ENCODE data around the gene CYBA. TPM values are rescaled to one million over a fixed set of nuclear protein-coding genes. Genes with fewer than 3 reads are reported as not detected.

The CYBA gene
- total RNA-seq, 1 donor from 2014 or later: 116 TPM

DNA sequence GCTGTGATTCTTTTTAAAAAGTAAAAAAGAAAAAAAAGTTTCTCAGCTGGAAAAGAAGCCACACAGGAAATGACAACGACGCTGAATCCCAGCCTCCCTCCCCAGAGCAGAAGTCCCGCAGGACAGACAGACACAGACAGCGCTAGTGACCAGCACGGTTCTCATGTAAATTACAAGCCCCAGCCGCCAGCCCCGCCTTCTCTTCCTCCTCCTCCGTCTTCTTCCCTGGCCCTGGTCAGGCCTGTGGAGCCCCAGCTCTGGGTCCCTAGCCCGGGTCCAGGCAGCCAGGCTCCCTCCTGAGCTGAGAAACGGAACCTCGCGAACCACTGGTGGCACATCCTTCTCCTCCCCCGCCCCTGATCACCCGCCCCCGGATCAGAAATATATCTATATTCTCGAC lies 19.5 kb downstream of the CYBA start:
- Mint-ChIP-seq H3K4me3 (no peak overlapping the region), H3K9me3 (no peaks in the 10 kb centered on the region), H3K4me1 (peaks cover 3% of the 10 kb centered on the region), H3K27me3 (ENCODE audit: low read depth) (peaks cover 20% of the 10 kb centered on the region), H3K36me3 (peaks cover 10% of the 10 kb centered on the region), H3K27ac (no peak overlapping the region)
- TF ChIP-seq CTCF (IDR thresholded peaks at IDR 0.05; ENCODE audit: unreplicated experiment): no peak
- no peak for DNase-seq (ENCODE audit: low spot score in 2 of 2, unreplicated experiment in 2 of 2)

DNA sequence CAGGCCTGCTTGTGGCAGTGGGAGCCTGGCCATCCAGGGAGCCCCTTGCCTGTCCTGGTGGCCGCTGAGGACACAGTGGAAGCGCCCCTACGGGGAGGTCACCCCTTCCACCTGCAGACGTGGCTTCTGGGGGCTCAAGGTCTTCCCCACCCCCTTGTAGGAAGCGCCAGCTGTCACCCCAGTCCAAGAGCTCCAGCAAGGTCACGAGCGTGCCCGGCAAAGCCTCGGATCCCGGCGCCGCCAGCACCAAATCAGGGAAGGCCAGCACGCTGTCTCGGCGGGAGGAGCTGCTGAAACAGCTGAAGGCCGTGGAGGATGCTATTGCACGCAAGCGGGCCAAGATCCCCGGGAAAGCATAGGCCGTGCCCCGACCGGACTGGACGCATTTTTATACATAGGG lies 19.9 kb downstream of the CYBA start:
- Mint-ChIP-seq H3K4me1 (peaks cover 3% of the 10 kb centered on the region), H3K9me3 (no peaks in the 10 kb centered on the region), H3K27ac (no peak overlapping the region), H3K36me3 (peaks cover 10% of the 10 kb centered on the region), H3K4me3 (no peak overlapping the region), H3K27me3 (ENCODE audit: low read depth) (peaks cover 16% of the 10 kb centered on the region)
- no peak for DNase-seq (ENCODE audit: low spot score in 2 of 2, unreplicated experiment in 2 of 2)
- TF ChIP-seq CTCF (IDR thresholded peaks at IDR 0.05; ENCODE audit: unreplicated experiment): no peak

DNA sequence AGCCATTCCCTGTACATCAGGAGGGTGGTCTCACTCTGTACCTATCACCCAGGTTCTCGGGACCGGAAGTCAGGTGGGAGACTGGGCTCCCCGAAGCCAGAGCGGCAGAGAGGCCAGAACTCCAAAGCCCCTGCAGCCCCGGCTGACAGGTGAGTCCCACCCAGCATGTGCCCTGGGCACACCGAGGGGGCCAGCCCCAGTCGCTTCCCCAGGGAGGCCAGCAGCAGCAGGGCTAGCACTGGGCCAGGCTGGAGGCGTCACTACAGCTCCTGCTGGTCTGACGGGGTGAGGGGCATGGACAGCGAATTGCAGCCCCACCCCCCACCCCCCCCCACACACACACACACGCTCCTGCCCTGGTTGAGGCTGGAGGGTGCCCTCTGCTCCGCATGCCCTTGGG lies 20.4 kb downstream of the CYBA start:
- Mint-ChIP-seq H3K27ac (no peak overlapping the region), H3K27me3 (ENCODE audit: low read depth) (peaks cover 13% of the 10 kb centered on the region), H3K9me3 (no peaks in the 10 kb centered on the region), H3K4me1 (peaks cover 3% of the 10 kb centered on the region), H3K4me3 (no peak overlapping the region), H3K36me3 (peaks cover 10% of the 10 kb centered on the region)
- no peak for DNase-seq (ENCODE audit: low spot score in 2 of 2, unreplicated experiment in 2 of 2)
- no peak for TF ChIP-seq CTCF (IDR thresholded peaks at IDR 0.05; ENCODE audit: unreplicated experiment)

- no peaks in the 10 kb centered on the region for H3K4me1 Mint-ChIP-seq
- H3K27ac Mint-ChIP-seq: no peak overlapping the region
- DNase-seq (ENCODE audit: low spot score in 2 of 2, unreplicated experiment in 2 of 2): no peak
- no peak for TF ChIP-seq CTCF (IDR thresholded peaks at IDR 0.05; ENCODE audit: unreplicated experiment)
- H3K27me3 Mint-ChIP-seq (ENCODE audit: low read depth): peaks cover 7% of the 10 kb centered on the region
- H3K36me3 Mint-ChIP-seq: peaks cover 10% of the 10 kb centered on the region
- no peaks in the 10 kb centered on the region for H3K9me3 Mint-ChIP-seq
- H3K4me3 Mint-ChIP-seq: no peak overlapping the region
Observed at GRCh38 chr16:88629835-88630234, 21.0 kb downstream of the CYBA start.

DNA sequence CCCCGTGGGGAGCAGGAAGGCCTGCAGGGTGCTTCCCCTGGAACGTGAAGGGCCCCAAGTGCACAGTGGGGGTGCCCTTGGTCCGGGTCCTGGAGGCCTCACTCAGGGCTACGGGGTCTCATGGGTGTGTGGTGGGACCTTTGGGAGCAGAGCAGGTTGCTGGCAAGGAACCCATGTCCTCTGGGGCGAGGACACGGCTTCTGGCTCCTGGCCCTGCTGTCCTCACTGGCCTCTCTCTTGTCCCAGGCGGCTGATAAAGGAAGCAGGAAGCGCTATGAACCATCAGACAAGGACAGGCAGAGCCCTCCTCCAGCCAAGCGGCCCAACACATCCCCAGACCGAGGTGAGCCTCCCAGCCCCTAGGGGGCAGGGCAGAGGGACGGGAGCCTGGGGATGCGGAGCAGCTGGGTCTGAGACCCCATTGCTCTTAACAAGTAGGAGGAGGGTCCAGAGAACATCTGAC lies 22.3 kb downstream of the CYBA start:
- H3K9me3 Mint-ChIP-seq: no peaks in the 10 kb centered on the region
- peaks cover 10% of the 10 kb centered on the region for H3K36me3 Mint-ChIP-seq
- peaks cover 1% of the 10 kb centered on the region for H3K27me3 Mint-ChIP-seq (ENCODE audit: low read depth)
- no peak for DNase-seq (ENCODE audit: low spot score in 2 of 2, unreplicated experiment in 2 of 2)
- no peaks in the 10 kb centered on the region for H3K4me1 Mint-ChIP-seq
- H3K27ac Mint-ChIP-seq: no peak overlapping the region
- H3K4me3 Mint-ChIP-seq: no peak overlapping the region
- no peak for TF ChIP-seq CTCF (IDR thresholded peaks at IDR 0.05; ENCODE audit: unreplicated experiment)
